Adrenal gland (tissue), 5 donors: ENCODE measurements around the gene CABYR.

Experiments used
- CTCF ChIP-seq, 6 experiments: fragments of 450-650 bp in 4 of 6; fragments of 200-600 bp in 2 of 6; sonication (generic) in 1 of 6; IDR thresholded peaks; 1 replicate in 5 of 6; 2 replicates in 1 of 6; pipeline versions ENCODE4 v1.5.1 to v1.8.0; 2016 to 2021; ENCODE audit warnings: antibody characterized with exemption in 6 of 6, mild to moderate bottlenecking in 2 of 6, moderate library complexity in 1 of 6
- POLR2A ChIP-seq, 2 donors: fragments of 450-650 bp; IDR thresholded peaks; one replicate each; pipeline ENCODE4 v1.6.1; 2017; ENCODE audit warnings: antibody characterized with exemption in 2 of 2, mild to moderate bottlenecking in 2 of 2, moderate library complexity in 1 of 2
- donor health status: DM: no; HTN: no; CAD: no.

DNA sequence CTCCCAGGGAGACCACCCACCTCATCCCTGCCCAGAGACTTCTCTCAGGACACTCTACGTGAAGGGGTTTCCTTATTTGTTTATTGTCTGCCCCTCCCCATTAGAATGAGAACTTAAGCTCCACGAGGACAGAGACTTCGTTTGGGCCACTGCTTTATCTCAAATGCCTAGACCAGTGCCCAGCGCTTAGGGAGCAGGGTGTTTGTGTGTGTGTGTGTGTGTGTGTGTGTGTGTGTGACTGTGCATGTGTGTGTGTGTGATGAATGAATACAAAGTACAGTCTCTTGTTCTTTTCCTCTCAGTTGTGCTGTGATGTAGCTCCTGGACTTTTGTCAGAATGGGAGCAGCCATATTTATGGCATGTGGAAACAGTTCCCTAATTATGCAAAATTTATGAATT lies 34.4 kb upstream of the CABYR start:
- TF ChIP-seq CTCF (IDR thresholded peaks at IDR 0.05), result no peak
- TF ChIP-seq POLR2A (IDR thresholded peaks at IDR 0.05), result no peak
